Measurements from ENCODE around the gene HHIPL1. TPM values are rescaled to one million over a fixed set of nuclear protein-coding genes. Genes with fewer than 3 reads are reported as not detected.

The HHIPL1 gene
- total and polyA plus RNA-seq, 2 donors (not counting 3 experiments of a cell fraction or from before 2014, with no cell fraction given): 1.3 to 2.1 TPM

DNA sequence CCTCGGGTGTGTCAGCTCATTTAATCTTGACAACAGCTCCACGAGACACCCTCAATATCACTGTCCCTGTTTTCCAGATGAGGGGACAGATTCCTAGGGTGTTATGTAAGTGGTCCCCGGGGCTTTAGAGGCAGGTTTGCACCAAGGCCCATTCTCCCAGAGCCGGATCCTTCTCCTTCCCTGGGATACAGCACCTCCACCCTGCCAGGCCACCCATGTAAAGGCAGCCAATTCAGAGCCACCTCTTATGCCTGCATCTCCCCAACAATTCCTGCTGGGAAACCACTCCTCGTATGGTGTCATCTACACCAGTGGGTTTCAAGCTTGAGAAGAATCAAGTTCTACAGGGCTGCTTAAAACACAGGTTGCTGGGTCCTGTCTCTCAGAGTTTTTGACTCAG lies 35.1 kb downstream of the HHIPL1 start:
- TF ChIP-seq GATA2 (IDR thresholded peaks at IDR 0.05; ENCODE audit: insufficient read depth, insufficient read length, low read depth, low read length) (no peak), JUN (IDR thresholded peaks at IDR 0.05; ENCODE audit: borderline replicate concordance, insufficient read depth, insufficient read length, low read depth) (no peak), POLR2AphosphoS5 (IDR thresholded peaks at IDR 0.05; ENCODE audit: insufficient read depth, low read depth, low read length) (no peak), EZH2 (IDR thresholded peaks at IDR 0.05; ENCODE audit: borderline replicate concordance, low read depth, low read length, severe bottlenecking) (no peak), POLR2A (IDR thresholded peaks at IDR 0.05; ENCODE audit: low read depth, low read length) (no peak), MYC (IDR thresholded peaks at IDR 0.05; ENCODE audit: low read depth, low read length) (no peak), FOS (IDR thresholded peaks at IDR 0.05; ENCODE audit: borderline replicate concordance, insufficient read depth, low read length) (no peak)
- TF ChIP-seq, protein P1, sequence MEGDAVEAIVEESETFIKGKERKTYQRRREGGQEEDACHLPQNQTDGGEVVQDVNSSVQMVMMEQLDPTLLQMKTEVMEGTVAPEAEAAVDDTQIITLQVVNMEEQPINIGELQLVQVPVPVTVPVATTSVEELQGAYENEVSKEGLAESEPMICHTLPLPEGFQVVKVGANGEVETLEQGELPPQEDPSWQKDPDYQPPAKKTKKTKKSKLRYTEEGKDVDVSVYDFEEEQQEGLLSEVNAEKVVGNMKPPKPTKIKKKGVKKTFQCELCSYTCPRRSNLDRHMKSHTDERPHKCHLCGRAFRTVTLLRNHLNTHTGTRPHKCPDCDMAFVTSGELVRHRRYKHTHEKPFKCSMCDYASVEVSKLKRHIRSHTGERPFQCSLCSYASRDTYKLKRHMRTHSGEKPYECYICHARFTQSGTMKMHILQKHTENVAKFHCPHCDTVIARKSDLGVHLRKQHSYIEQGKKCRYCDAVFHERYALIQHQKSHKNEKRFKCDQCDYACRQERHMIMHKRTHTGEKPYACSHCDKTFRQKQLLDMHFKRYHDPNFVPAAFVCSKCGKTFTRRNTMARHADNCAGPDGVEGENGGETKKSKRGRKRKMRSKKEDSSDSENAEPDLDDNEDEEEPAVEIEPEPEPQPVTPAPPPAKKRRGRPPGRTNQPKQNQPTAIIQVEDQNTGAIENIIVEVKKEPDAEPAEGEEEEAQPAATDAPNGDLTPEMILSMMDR (IDR thresholded peaks at IDR 0.05; ENCODE audit: extremely low read depth in 1 of 2, insufficient read depth in 1 of 2, low read depth in 1 of 2, low read length in 2 of 2): no peak
- TF ChIP-seq, protein P2, sequence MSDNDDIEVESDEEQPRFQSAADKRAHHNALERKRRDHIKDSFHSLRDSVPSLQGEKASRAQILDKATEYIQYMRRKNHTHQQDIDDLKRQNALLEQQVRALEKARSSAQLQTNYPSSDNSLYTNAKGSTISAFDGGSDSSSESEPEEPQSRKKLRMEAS (IDR thresholded peaks at IDR 0.05; ENCODE audit: insufficient read depth, insufficient read length): no peak
- H3K27me3 ChIP-seq (ENCODE audit: control insufficient read depth in 2 of 2, insufficient read depth in 2 of 2, low read length in 2 of 2): peaks cover 7 to 10% of the 10 kb centered on the region in 2 experiments
- no peaks in the 10 kb centered on the region for H3K79me2 ChIP-seq (ENCODE audit: control insufficient read depth, insufficient read depth, low read length)
- peaks cover 8% of the 10 kb centered on the region for H3K4me1 ChIP-seq (ENCODE audit: control insufficient read depth, extremely low read depth, insufficient read depth, low read length)
- no peaks in the 10 kb centered on the region for H3K9me3 ChIP-seq (replicated peaks; ENCODE audit: control insufficient read depth, insufficient read depth, low read length)
- FAIRE-seq (no peak), DNase-seq (ENCODE audit: low read depth, low spot score) (no peak)
- ChIA-PET CTCF (interaction anchor here (1.1 to 3.3 kb wide), 4 partner anchors 8 to 219 kb away, joined by 5 to 11 read pairs (median 5); no protein-coding TSS in a partner anchor), POLR2A (no interaction called here)
- BruUV-seq (replicated peaks): no TSS peak
- intact Hi-C loops (cut with micrococcal nuclease) (loop anchor here (5.0 kb wide), 1 partner anchor 52 kb away; no protein-coding TSS in a partner anchor), dilution Hi-C loops (cut with MboI; ENCODE audit: extremely low pct_ligation_motif_present, low sequenced_read_pairs) (no loop called here)
- H3K4me2 ChIP-seq (ENCODE audit: insufficient read depth, low read length): no peak overlapping the region
- no peaks in the 10 kb centered on the region for H3K9me1 ChIP-seq (replicated peaks; ENCODE audit: control insufficient read depth, extremely low read depth, insufficient read depth, low read length)
- H2AFZ ChIP-seq (ENCODE audit: low read depth, low read length): no peak overlapping the region
- no peak overlapping the region for H3K27ac ChIP-seq (ENCODE audit: insufficient read depth, low read depth, low read length)
- H4K20me1 ChIP-seq (replicated peaks; ENCODE audit: control insufficient read depth, extremely low read depth, insufficient read depth, low read length): no peaks in the 10 kb centered on the region
- no peaks in the 10 kb centered on the region for H3K36me3 ChIP-seq (ENCODE audit: control insufficient read depth in 2 of 2, extremely low read depth in 1 of 2, insufficient read depth in 2 of 2, low read length in 2 of 2)
- no peak overlapping the region for H3K9ac ChIP-seq (replicated peaks; ENCODE audit: extremely low read depth, insufficient read depth, low read length)
- H3K4me3 ChIP-seq (replicated peaks in 1 of 3; ENCODE audit: insufficient read depth in 1 of 3, low read depth in 1 of 3, low read length in 3 of 3): no peak overlapping the region

Data from endothelial cell of umbilical vein (primary cell).